GM18870 (cell line): ENCODE results near the gene KRT33B.
"Not testable (repeated sequence)": the region's sequence is repeated elsewhere in the genome, so short reads cannot be mapped to it uniquely, and the experiment has no call there.

Experiments used
- ATAC-seq: cut with Tn5 transposase; IDR thresholded peaks from one replicate; pipeline ENCODE4 v1.9.1; 2021; ENCODE audit warnings: moderate library complexity; ENCODE audit not compliant: unreplicated experiment

KRT33B gene

DNA sequence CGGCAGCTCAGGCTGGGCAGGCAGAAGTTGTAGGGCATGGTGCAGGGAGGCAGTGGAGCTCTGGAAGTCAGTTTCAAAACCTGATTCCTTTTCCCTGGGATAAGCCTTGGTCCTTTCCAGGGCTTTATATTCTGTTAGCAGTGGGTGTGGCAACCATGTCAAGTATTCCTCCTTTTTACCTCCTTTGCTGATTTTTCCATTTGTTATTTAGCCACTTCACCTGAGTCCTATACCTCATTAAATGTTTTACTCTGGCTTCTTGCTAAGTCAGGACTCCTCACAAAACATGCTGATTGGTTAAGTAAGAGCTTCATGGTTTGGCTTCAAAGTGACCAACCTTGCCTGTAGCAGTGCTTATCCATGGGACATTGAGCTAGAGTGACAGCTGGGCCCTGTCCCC lies at the start of gene KRT33B:
Gene KRT33B, minus strand, starts transcription at position 101 of the 400 bp plus-strand sequence. Its CDS starts 63 bp downstream, at position 38.
- no peak for ATAC-seq

DNA sequence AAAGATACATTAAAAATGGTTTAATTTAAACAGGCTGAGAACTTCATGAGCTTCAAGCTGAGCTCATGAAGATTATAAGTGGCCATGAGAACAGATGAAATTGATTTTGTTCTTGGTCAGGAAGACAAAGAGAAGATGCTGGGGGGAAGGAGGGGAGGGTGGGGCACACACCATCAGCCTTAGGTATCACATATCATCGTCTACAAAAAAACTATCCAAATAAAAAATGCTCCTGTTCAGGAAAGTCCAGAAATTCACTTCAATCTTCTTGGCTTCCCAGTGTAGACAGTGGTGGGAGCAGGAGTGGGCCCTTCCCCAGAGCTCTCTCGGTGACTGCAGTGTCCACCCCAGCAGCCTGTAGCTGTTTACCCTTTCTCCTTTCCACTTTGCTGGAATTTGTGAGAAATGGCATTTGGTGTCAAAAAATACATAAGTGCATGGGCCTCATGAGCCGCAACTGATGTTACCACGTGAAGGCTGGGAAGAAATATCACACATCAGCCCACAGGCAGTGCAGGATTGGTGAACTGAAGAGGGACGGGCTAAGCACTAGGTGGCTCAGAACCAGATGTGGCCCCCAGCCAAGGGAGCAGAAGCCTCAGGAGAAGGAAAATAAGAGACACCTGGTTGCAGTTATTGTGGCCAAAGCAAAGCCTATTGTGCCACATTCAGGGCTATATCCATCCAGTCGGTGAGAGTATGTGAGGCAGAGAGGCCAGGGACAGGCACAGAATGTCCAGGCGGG lies 48.7 kb upstream of the KRT33B start:
- ATAC-seq: no peak

GRCh38 chr17:41417576-41418015 lies 48.0 kb upstream of the KRT33B start:
- ATAC-seq: no peak

- ATAC-seq: no peak
These were observed 47.5 kb upstream of the KRT33B start for GRCh38 chr17:41417127-41417526.

DNA sequence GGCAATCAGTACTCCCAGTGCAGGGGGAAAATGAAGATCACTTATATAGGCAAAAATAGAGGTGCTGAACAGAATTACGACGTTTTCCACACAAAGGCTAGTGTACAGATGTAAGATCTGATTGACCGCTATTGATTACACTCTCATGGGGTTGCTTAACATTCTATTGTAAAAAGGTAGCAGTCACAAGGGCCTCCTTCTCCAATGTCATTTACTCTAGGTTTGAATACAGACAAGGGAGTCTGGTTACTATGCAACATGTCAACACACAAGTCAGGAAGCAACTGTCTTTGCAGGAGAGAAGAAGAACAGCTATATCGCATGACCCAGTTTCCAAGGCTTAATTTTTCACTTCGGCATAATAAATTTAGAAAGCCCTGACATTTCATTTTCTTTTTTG lies 46.9 kb upstream of the KRT33B start:
- ATAC-seq: no peak

GRCh38 chr17:41415833-41416335 lies 46.3 kb upstream of the KRT33B start:
- no peak for ATAC-seq

DNA sequence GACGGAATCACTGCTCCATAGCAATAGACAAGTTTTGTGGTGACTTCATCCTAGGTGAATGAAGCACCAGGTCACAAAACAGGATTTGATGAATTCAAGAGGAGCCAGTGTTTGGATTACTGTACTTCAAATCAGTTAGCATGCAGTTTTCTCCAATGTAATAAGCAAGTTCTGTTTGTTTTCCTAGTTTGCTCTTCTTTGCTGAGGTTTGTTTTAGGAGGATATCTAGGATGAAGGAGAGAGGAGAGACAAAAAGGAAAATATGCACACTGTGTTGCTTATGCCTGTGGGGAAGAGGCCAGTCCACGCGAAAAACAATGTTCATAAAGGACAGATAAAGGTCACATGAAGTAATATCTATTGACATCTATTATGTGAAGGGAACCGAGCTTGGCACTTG lies 45.8 kb upstream of the KRT33B start:
- ATAC-seq: no peak

- ATAC-seq: no peak
These were observed 44.4 kb upstream of the KRT33B start for GRCh38 chr17:41413982-41414381.

DNA sequence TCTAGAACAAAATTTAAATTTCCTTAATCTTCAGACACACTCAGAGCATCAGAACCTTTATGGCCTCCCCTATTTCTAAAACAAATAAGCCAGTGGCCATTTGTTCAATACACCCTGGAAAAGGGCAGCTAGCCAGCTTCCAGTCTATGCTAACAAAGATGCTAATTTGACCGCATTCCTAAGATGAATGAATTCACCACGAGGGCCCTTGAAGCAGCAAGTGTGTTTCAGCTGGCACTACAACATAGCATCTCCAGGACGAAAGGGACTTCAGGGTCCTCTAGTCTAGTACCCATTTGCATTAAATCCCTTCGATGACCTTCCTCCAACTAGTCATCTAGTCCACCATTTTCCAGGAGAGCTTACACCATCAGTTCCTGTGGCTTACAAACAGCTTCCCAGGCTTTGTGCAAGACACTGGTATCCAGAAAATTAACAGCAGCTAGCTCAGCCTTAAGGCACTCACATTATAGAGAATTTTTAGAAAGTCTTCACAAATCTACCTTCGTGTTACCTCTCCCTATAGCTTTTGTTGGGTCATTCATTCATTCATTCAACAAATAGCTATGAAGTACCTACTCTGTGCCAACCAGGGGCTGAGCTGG lies 43.8 kb upstream of the KRT33B start:
- ATAC-seq: no peak

DNA sequence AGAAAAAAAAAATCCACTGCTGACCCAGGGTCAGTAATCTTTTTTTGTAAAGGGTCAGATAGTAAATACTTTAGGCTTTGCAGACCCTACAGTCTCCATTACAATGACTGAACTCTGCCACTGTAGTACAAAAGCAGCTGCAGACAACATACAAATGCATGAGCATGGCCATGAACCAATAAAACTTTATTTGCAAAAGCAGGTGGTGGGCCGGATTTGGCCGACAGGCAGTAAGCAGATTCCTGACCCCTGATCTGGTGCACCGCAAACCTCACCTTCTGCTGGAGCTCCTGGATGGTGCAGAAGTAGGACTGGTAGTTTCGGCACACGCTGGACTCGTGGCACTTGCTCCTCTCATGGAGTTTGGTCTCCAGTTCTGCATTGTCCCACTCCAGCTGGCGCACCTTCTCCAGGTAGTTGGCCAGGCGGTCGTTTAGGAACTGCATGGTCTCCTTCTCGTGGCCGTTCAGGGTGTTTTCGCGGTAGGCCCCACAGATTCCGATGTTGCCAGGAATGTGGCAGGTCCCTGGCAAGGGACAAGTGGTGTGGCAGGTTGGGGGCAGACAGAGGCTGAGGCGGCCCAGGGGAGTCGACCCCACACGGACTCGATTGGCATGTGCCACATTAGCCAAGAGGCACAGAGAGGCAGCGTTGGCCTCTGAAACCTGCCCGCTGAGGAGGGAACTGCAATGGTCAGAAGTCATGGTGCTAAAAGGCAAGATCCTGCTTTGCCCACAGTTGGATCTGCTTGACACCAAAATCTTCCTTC lies 41.6 kb upstream of the KRT33B start:
- ATAC-seq: no peak

GRCh38 chr17:41407226-41407625 lies 37.6 kb upstream of the KRT33B start:
- ATAC-seq: no peak

DNA sequence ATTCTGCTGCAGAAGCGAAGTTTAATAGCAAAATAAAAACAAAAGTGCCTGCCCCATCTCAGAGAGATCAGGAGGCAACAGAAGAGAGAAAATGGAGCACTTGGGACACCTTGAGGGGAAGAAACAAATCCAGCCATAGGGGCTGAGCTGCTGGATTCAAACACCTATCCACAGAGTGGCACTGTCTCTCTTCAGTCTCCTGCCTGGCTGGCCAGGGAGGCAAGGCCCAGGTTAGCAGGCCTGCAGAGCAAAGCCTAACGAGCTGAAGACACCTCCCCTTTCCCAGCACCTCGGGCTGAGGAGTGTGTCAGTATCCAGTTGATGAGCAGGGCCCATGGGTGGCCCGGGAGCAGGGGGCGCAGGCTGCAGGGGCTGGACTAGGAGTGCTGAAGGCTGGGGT lies 36.6 kb upstream of the KRT33B start:
- ATAC-seq: no peak

- ATAC-seq: no peak
These were observed 34.5 kb upstream of the KRT33B start for GRCh38 chr17:41404024-41404671.

DNA sequence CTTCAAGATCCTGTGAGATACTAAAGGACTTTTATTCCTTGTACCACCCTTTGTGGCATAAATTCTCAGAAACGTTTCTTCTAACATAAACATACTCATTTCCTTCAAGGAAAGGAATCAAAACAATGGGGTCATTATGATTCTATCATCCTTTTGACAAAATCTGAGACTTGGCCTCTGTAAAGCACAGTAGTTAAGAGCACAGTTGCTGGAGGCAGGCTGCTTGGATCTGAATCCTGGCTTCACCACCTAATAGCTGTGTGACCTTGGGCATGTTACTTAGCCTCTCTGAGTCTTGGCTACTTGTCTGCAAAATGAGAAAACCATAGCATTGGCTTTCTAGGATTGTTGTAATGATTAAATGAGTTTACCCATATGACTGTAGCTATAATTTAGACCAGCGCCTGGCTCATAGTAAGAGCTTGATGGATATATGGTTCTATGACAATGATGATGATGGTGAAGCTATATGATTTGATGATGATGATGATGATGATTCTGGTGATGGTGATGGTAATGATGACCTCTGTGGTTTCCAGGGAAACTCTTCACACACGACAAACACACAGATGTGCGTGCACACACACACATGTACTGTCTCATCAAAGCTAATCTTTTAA lies 33.9 kb upstream of the KRT33B start:
- no peak for ATAC-seq

- no peak for ATAC-seq
These were observed 32.5 kb upstream of the KRT33B start for GRCh38 chr17:41402161-41402560.

GRCh38 chr17:41396996-41397660 lies 27.5 kb upstream of the KRT33B start, which contains the start of gene KRT31:
Gene KRT31 (minus strand): TSS chr17:41397608. CDS start chr17:41397539, 69 bp downstream.
- no peak for ATAC-seq

DNA sequence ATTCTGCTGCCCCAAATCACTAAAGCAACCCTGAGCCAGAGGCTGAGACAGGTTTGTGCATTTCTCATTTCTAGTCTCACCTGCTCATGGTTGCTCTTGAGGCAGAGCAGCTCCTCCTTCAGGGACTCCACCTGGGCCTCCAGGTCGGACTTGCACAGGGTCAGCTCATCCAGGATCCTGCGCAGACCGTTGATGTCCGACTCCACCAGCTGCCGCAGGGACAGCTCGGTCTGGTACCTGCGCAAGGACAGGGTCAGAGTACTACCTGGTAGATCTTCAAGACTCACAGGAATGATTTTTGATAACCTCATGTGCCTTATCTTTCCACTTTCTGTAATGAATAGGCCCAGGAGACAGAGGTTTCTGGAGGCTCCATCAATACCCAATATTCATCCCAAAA lies 26.7 kb upstream of the KRT33B start:
- no peak for ATAC-seq

DNA sequence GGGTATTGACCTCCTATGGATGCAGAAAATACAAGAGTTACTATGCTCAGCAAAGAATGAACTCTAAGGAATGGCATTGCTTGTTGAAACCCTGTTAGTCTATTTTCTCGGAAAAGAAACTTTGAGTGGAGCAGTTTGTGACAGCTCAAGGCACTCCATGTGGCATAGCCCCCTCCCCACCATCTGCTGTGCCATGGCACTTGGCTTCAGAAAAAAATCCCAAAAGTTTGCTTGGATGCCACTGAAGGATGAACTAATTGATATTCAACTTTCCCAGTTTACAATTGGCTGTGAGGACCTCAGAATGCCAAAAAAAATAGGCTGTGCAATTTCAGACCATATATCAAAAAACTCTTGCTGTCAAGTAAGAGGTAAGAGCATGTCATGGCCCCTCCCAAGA lies 26.0 kb upstream of the KRT33B start:
- ATAC-seq: no peak

- not testable (repeated sequence) for ATAC-seq
These were observed 25.4 kb upstream of the KRT33B start for GRCh38 chr17:41395044-41395443.
